GM12878 (cell line): ENCODE data around the gene CSPG5. TPM values are rescaled to one million over a fixed set of nuclear protein-coding genes. Genes with fewer than 3 reads are reported as not detected.

ENCODE experiments used
- ATAC-seq: fragments of 200-7000 bp; cut with Tn5 transposase; 3 replicates; pipeline ENCODE4 v1.9.1; 2020; ENCODE audit warnings: mild to moderate bottlenecking, moderate library complexity
- BruUV-seq: library from RNA; stranded (reverse); fragments of 400-500 nt; replicated peaks from 2 replicates; lab custom pipeline; 2021; lab: Mats Ljungman, UMichigan
- CTCF ChIA-PET: fragments of 300-600 bp; sonication (Branson Sonifier 250); formaldehyde crosslinking; extraction: SDS; loops from one replicate; lab custom pipeline; 2021; ENCODE audit warnings: inconsistent platforms; lab: Yijun Ruan, JAX
- POLR2A ChIA-PET: fragments of 350-600 bp; formaldehyde crosslinking; extraction: SDS; loops from one replicate; lab custom pipeline; 2021; ENCODE audit warnings: inconsistent platforms; lab: Charles Lee
- RAD21 ChIA-PET: fragments of 300-600 bp; sonication (Branson Sonifier 250); formaldehyde crosslinking; loops from one replicate; lab custom pipeline; 2023; ENCODE audit warnings: antibody characterized with exemption; ENCODE audit not compliant: unreplicated experiment; lab: Charles Lee
- SMC1A ChIA-PET: fragments of 300-600 bp; sonication (Branson Sonifier 250); formaldehyde crosslinking; loops from one replicate; lab custom pipeline; 2023; ENCODE audit not compliant: unreplicated experiment, uncharacterized antibody; lab: Charles Lee
- DNase-seq: peaks from one replicate; pipeline ENCODE4 v3.0.0-alpha.2; 2011; ENCODE audit warnings: low read depth, low spot score
- FAIRE-seq: peaks from 3 replicates; lab custom pipeline; 2011; peaks lifted over from hg19 to GRCh38; lab: Jason Lieb, UNC
- H2AFZ ChIP-seq: 2 replicates; pipeline ENCODE4 v1.6.0; 2011; ENCODE audit warnings: low read depth, low read length, control low read depth; ENCODE audit not compliant: control insufficient read depth
- H3K27ac ChIP-seq: 2 replicates; pipeline ENCODE4 v1.5.1; 2011; ENCODE audit warnings: control low read depth; ENCODE audit not compliant: control insufficient read depth, insufficient read depth
- H3K27me3 ChIP-seq, 2 experiments: replicated peaks in 1 of 2; 2 replicates each; pipeline versions ENCODE4 v1.6.0 to v1.6.1; 2011; ENCODE audit warnings: low read length in 1 of 2; ENCODE audit not compliant: control insufficient read depth in 2 of 2, insufficient read depth in 2 of 2
- H3K36me3 ChIP-seq, 2 experiments: 2 replicates each; pipeline ENCODE4 v1.5.1; 2011; ENCODE audit warnings: low read length in 1 of 2; ENCODE audit not compliant: control insufficient read depth in 2 of 2, insufficient read depth in 2 of 2
- H3K4me1 ChIP-seq: 2 replicates; pipeline ENCODE4 v1.6.1; 2011; ENCODE audit warnings: mild to moderate bottlenecking, low read length, moderate library complexity, mixed read lengths; ENCODE audit not compliant: control insufficient read depth, insufficient read depth
- H3K4me2 ChIP-seq: 2 replicates; pipeline ENCODE4 v1.6.0; 2011; ENCODE audit warnings: control low read depth; ENCODE audit not compliant: control insufficient read depth, insufficient read depth
- H3K4me3 ChIP-seq: fragments of 200-600 bp; sonication (generic); 2 replicates; pipeline ENCODE4 v1.5.1; 2016
- H3K79me2 ChIP-seq: 2 replicates; pipeline ENCODE4 v1.6.0; 2011; ENCODE audit warnings: low read length; ENCODE audit not compliant: control insufficient read depth, insufficient read depth
- H3K9ac ChIP-seq: 2 replicates; pipeline ENCODE4 v1.8.0; 2011; ENCODE audit warnings: low read length, control low read depth, mixed read lengths; ENCODE audit not compliant: control insufficient read depth, insufficient read depth
- H3K9me3 ChIP-seq: replicated peaks from 3 replicates; pipeline ENCODE4 v1.5.1; 2011; ENCODE audit warnings: mild to moderate bottlenecking, low read length; ENCODE audit not compliant: control insufficient read depth, insufficient read depth
- H4K20me1 ChIP-seq: 2 replicates; pipeline ENCODE4 v1.6.0; 2011; ENCODE audit not compliant: control insufficient read depth, insufficient read depth
- ATF7 ChIP-seq: fragments of 450-650 bp; IDR thresholded peaks from 2 replicates; pipeline ENCODE4 v1.6.1; 2016; ENCODE audit warnings: low read depth, mild to moderate bottlenecking
- BMI1 ChIP-seq: fragments of 450-650 bp; IDR thresholded peaks from 2 replicates; pipeline ENCODE4 v1.6.1; 2016; ENCODE audit warnings: mild to moderate bottlenecking, moderate library complexity, borderline replicate concordance
- CREB1 ChIP-seq: IDR thresholded peaks from 2 replicates; pipeline ENCODE4 v1.6.1; 2012; ENCODE audit warnings: low read depth, mild to moderate bottlenecking, inconsistent platforms
- CTCF ChIP-seq, 3 experiments: IDR thresholded peaks in 2 of 3; conservative IDR thresholded peaks in 1 of 3; 2 replicates each; pipeline ENCODE4 v1.5.1; 2011; ENCODE audit warnings: low read depth in 3 of 3, low read length in 3 of 3, mild to moderate bottlenecking in 3 of 3, control low read depth in 2 of 3, moderate library complexity in 2 of 3, inconsistent platforms in 1 of 3, mixed read lengths in 1 of 3; ENCODE audit not compliant: control insufficient read depth in 2 of 3, insufficient read depth in 1 of 3; ENCODE audit errors: extremely low read depth in 1 of 3
- HCFC1 ChIP-seq: fragments of 150-350 bp; IDR thresholded peaks from 2 replicates; pipeline ENCODE4 v1.6.1; 2014; ENCODE audit warnings: low read length
- HSF1 ChIP-seq: fragments of 150-350 bp; IDR thresholded peaks from 2 replicates; pipeline ENCODE4 v1.6.1; 2014; ENCODE audit warnings: mild to moderate bottlenecking, low read depth, low read length
- IKZF2 ChIP-seq, 2 experiments: fragments of 450-650 bp; IDR thresholded peaks; 2 replicates each; pipeline ENCODE4 v1.6.1; 2017; ENCODE audit warnings: mild to moderate bottlenecking in 2 of 2, moderate library complexity in 2 of 2
- KLF5 ChIP-seq: fragments of 450-650 bp; IDR thresholded peaks from 2 replicates; pipeline ENCODE4 v1.6.1; 2014; ENCODE audit warnings: mild to moderate bottlenecking; ENCODE audit not compliant: partially characterized antibody
- LARP7 ChIP-seq: fragments of 450-650 bp; IDR thresholded peaks from 2 replicates; pipeline ENCODE4 v1.6.1; 2017; ENCODE audit warnings: mild to moderate bottlenecking
- MAX ChIP-seq: IDR thresholded peaks from 2 replicates; pipeline ENCODE4 v1.6.1; 2012; ENCODE audit warnings: low read depth, low read length, improper control_type of control experiment
- MTA3 ChIP-seq: IDR thresholded peaks from 2 replicates; pipeline ENCODE4 v1.6.1; 2012; ENCODE audit warnings: low read length, inconsistent platforms, borderline replicate concordance
- NFIC ChIP-seq: IDR thresholded peaks from 2 replicates; pipeline ENCODE4 v1.6.1; 2012; ENCODE audit warnings: low read depth, mild to moderate bottlenecking, inconsistent platforms, low read length, moderate library complexity
- PML ChIP-seq: IDR thresholded peaks from 2 replicates; pipeline ENCODE4 v1.6.1; 2012; ENCODE audit warnings: low read length, inconsistent platforms
- RBBP5 ChIP-seq: fragments of 200-600 bp; sonication (generic); conservative IDR thresholded peaks from 2 replicates; pipeline ENCODE4 v1.6.1; 2016
- SMAD5 ChIP-seq: IDR thresholded peaks from 2 replicates; pipeline ENCODE4 v1.6.1; 2016; ENCODE audit warnings: antibody characterized with exemption, low read depth
- SMC3 ChIP-seq: IDR thresholded peaks from 2 replicates; pipeline ENCODE4 v1.6.1; 2011; ENCODE audit warnings: low read length, improper control_type of control experiment, borderline replicate concordance
- ZBTB11 ChIP-seq: fragments of 450-650 bp; formaldehyde crosslinking; IDR thresholded peaks from 2 replicates; pipeline ENCODE4 v1.5.0; 2022; ENCODE audit warnings: mild to moderate bottlenecking, missing genetic modification characterization
- WGBS: methylation state at CpG from one replicate; pipeline ENCODE4 v1.1.6; 2016; ENCODE audit warnings: low lambda C conversion rate; ENCODE audit not compliant: insufficient replicate concordance, insufficient coverage; ENCODE audit errors: missing lambda C conversion rate; 5-methylcytosine and 5-hydroxymethylcytosine counted together
- in situ Hi-C: fragments of 300-500 bp; cut with MboI; formaldehyde crosslinking; loops from 9 replicates; pipeline ENCODE4 v1.14.3; 2018; ENCODE audit warnings: mixed read lengths
- intact Hi-C: fragments of 100-400 bp; cut with micrococcal nuclease; formaldehyde crosslinking; loops from one replicate; pipeline ENCODE4 v1.14.2; 2022; ENCODE audit not compliant: unreplicated experiment
- polyA plus RNA-seq, 11 experiments: library from polyadenylated mRNA; depleted of rRNA in 4 of 11; unstranded in 6 of 11; stranded (reverse) in 5 of 11; fragments of >200 nt; fragmentation: Nextera tagmentation in 4 of 11; fragmentation: Illumina TruSeq in 1 of 11; extraction: Ambion mirVana in 4 of 11; extraction: Trizol in 1 of 11; gene quantifications; 1 replicate in 1 of 11; 2 replicates in 10 of 11; pipeline versions ENCODE4 v1.2.1 to v1.2.3, GENCODE V29; 2011 to 2016; ENCODE audit warnings: inconsistent platforms in 2 of 11, missing spikeins in 2 of 11, low read depth in 1 of 11
- total RNA-seq, 4 experiments: library from RNA; depleted of rRNA in 3 of 4; stranded (reverse); fragments of >200 nt in 3 of 4; fragmentation: Illumina TruSeq in 1 of 4; extraction: Trizol in 1 of 4; gene quantifications; 2 replicates each; pipeline versions ENCODE4 v1.2.1 to v1.2.3, GENCODE V29; 2013 to 2021

The CSPG5 gene
- total and polyA plus RNA-seq, 10 of the 15 experiments (the other 5 are each of a cell fraction or from before 2014, with no cell fraction given), result 0.08 to 0.17 TPM; not detected in 8

GRCh38 chr3:47581835-47582234 is 3.2 kb upstream of the CSPG5 start:
- SMC1A ChIA-PET, result no interaction called here
- Histone ChIP-seq H3K9me3 (no peaks in the 10 kb centered on the region), H3K4me1 (no peaks in the 10 kb centered on the region), H3K4me2 (no peak overlapping the region), H3K27me3 (peaks cover 7 to 9% of the 10 kb centered on the region in 2 experiments), H3K9ac (no peak overlapping the region), H2AFZ (no peak overlapping the region), H3K79me2 (no peaks in the 10 kb centered on the region), H3K36me3 (peaks cover 2 to 9% of the 10 kb centered on the region in 2 experiments; a peak in 3 of 4 replicates), H3K27ac (no peak overlapping the region), H4K20me1 (no peaks in the 10 kb centered on the region), H3K4me3 (no peak overlapping the region)
- CTCF ChIA-PET, result no interaction called here
- intact Hi-C loops, result no loop called here
- BruUV-seq, result no TSS peak
- ATAC-seq (no peak), DNase-seq (no peak), FAIRE-seq (no peak)
- WGBS, result 82% methylated on average over 4 of the region's 4 CpGs
- in situ Hi-C loops, result no loop called here
- RAD21 ChIA-PET, result no interaction called here
- no peak for TF ChIP-seq KLF5
- TF ChIP-seq MTA3, result no peak
- no peak for TF ChIP-seq NFIC
- no peak for TF ChIP-seq HSF1
- no peak for TF ChIP-seq LARP7
- no peak for TF ChIP-seq CREB1
- TF ChIP-seq MAX, result no peak
- no peak for TF ChIP-seq PML
- TF ChIP-seq SMAD5, result no peak
- no peak for TF ChIP-seq SMC3
- no peak for TF ChIP-seq IKZF2 (IDR thresholded peaks at IDR 0.05)
- TF ChIP-seq BMI1, result no peak
- TF ChIP-seq ZBTB11 (CRISPR knock-in tag), result no peak
- TF ChIP-seq RBBP5, result no peak
- TF ChIP-seq HCFC1, result no peak
- no peak for TF ChIP-seq ATF7
- TF ChIP-seq CTCF (IDR thresholded peaks at IDR 0.05 in 2 of 3, conservative IDR thresholded peaks at IDR 0.05 in 1 of 3; ENCODE audit: control insufficient read depth in 2 of 3, extremely low read depth in 1 of 3, insufficient read depth in 1 of 3, low read depth in 3 of 3, low read length in 3 of 3), result no peak
- POLR2A ChIA-PET, result no interaction called here
